ENCODE measurements around the gene MALT1. TPM values are rescaled to one million over a fixed set of nuclear protein-coding genes. Genes with fewer than 3 reads are reported as not detected.

The MALT1 gene
- total RNA-seq, 1 experiment from 2014 or later: 28.5 TPM

GRCh38 chr18:58653814-58654509 is 17.3 kb upstream of the MALT1 start:
- H3K27ac Mint-ChIP-seq (ENCODE audit: low read depth, unreplicated experiment): peak overlapping the region; percentile 5
- no TSS peak for BruUV-seq (replicated peaks)
- intact Hi-C loops (cut with micrococcal nuclease): no loop called here
- H3K4me1 Mint-ChIP-seq (ENCODE audit: insufficient read depth, unreplicated experiment): peaks cover 23% of the 10 kb centered on the region
- no peak overlapping the region for H3K4me3 Mint-ChIP-seq (ENCODE audit: unreplicated experiment)
- ChIA-PET CTCF (interaction anchor here (0.6 kb wide), 1 partner anchor 8 kb away, joined by 3 read pairs; no protein-coding TSS in a partner anchor), POLR2A (interaction anchor here (0.6 to 3.3 kb wide), 2 partner anchors 17 to 92 kb away, joined by 5 to 22 read pairs; partner anchors contain the start of gene MALT1)
- DNase-seq (ENCODE audit: unreplicated experiment): no peak
- H3K36me3 Mint-ChIP-seq (ENCODE audit: insufficient read depth, unreplicated experiment): no peaks in the 10 kb centered on the region
- no peaks in the 10 kb centered on the region for H3K9me3 Mint-ChIP-seq (ENCODE audit: unreplicated experiment)
- TF ChIP-seq CTCF (IDR thresholded peaks at IDR 0.05; ENCODE audit: unreplicated experiment): no peak
- no peaks in the 10 kb centered on the region for H3K27me3 Mint-ChIP-seq (ENCODE audit: insufficient read depth, unreplicated experiment)

GRCh38 chr18:58654896-58655614 is 16.2 kb upstream of the MALT1 start:
- DNase-seq (ENCODE audit: unreplicated experiment): no peak
- Mint-ChIP-seq H3K4me1 (ENCODE audit: insufficient read depth, unreplicated experiment) (peaks cover 23% of the 10 kb centered on the region), H3K36me3 (ENCODE audit: insufficient read depth, unreplicated experiment) (no peaks in the 10 kb centered on the region), H3K4me3 (ENCODE audit: unreplicated experiment) (no peak overlapping the region), H3K27ac (ENCODE audit: low read depth, unreplicated experiment) (no peak overlapping the region), H3K9me3 (ENCODE audit: unreplicated experiment) (no peaks in the 10 kb centered on the region), H3K27me3 (ENCODE audit: insufficient read depth, unreplicated experiment) (no peaks in the 10 kb centered on the region)
- ChIA-PET CTCF (interaction anchor here (0.7 to 1.3 kb wide), 4 partner anchors 12 to 441 kb away, joined by 3 to 5 read pairs (median 3); partner anchors contain the start of gene MALT1), POLR2A (interaction anchor here (0.6 to 3.3 kb wide), 3 partner anchors 12 to 16 kb away, joined by 3 to 22 read pairs (median 4); partner anchors contain the start of gene MALT1)
- BruUV-seq (replicated peaks): no TSS peak
- intact Hi-C loops (cut with micrococcal nuclease): no loop called here
- no peak for TF ChIP-seq CTCF (IDR thresholded peaks at IDR 0.05; ENCODE audit: unreplicated experiment)

GRCh38 chr18:58657081-58657480 is 14.2 kb upstream of the MALT1 start:
- CTCF ChIA-PET: no interaction called here

More at GRCh38 chr18:58657081-58657480, 14.2 kb upstream of the MALT1 start:
- H3K9me3 Mint-ChIP-seq (ENCODE audit: unreplicated experiment): no peaks in the 10 kb centered on the region
- no peak for TF ChIP-seq CTCF (IDR thresholded peaks at IDR 0.05; ENCODE audit: unreplicated experiment)
- no peak overlapping the region for H3K4me3 Mint-ChIP-seq (ENCODE audit: unreplicated experiment)
- H3K27me3 Mint-ChIP-seq (ENCODE audit: insufficient read depth, unreplicated experiment): no peaks in the 10 kb centered on the region
- intact Hi-C loops (cut with micrococcal nuclease): no loop called here
- no peak for DNase-seq (ENCODE audit: unreplicated experiment)
- H3K27ac Mint-ChIP-seq (ENCODE audit: low read depth, unreplicated experiment): no peak overlapping the region
- H3K36me3 Mint-ChIP-seq (ENCODE audit: insufficient read depth, unreplicated experiment): no peaks in the 10 kb centered on the region
- POLR2A ChIA-PET: interaction anchor here (2.0 to 2.4 kb wide), 2 partner anchors 12 to 14 kb away, joined by 6 to 10 read pairs; partner anchors contain the start of gene MALT1
- H3K4me1 Mint-ChIP-seq (ENCODE audit: insufficient read depth, unreplicated experiment): peaks cover 23% of the 10 kb centered on the region
- no TSS peak for BruUV-seq (replicated peaks)
